WERI-Rb-1 (cell line): ENCODE data around the gene PTPN1.
"Not testable (repeated sequence)": the region's sequence is repeated elsewhere in the genome, so short reads cannot be mapped to it uniquely, and the experiment has no call there.

Experiments
- DNase-seq: peaks from one replicate; pipeline ENCODE4 v3.0.0-alpha.2; 2020
- H3K27ac ChIP-seq: fragments of 250-450 bp; sonication (Bioruptor Pico); 2 replicates; pipeline ENCODE4 v1.5.1; 2020; ENCODE audit warnings: mild to moderate bottlenecking, moderate library complexity
- H3K27me3 ChIP-seq: fragments of 250-450 bp; sonication (Bioruptor Pico); 2 replicates; pipeline ENCODE4 v1.5.1; 2021; ENCODE audit warnings: mild to moderate bottlenecking, low read depth, moderate library complexity; ENCODE audit not compliant: insufficient read depth, severe bottlenecking
- H3K36me3 ChIP-seq: fragments of 250-450 bp; sonication (Bioruptor Pico); 2 replicates; pipeline ENCODE4 v1.5.1; 2020; ENCODE audit warnings: mild to moderate bottlenecking, moderate library complexity
- H3K4me3 ChIP-seq: 2 replicates; pipeline ENCODE4 v1.5.1; 2011; ENCODE audit warnings: low read depth, mild to moderate bottlenecking, control low read depth, low read length
- H3K9me3 ChIP-seq: fragments of 250-450 bp; sonication (Bioruptor Pico); 2 replicates; pipeline ENCODE4 v1.5.1; 2021; ENCODE audit warnings: mild to moderate bottlenecking, moderate library complexity; ENCODE audit not compliant: severe bottlenecking
- CTCF ChIP-seq: IDR thresholded peaks from 2 replicates; pipeline ENCODE4 v1.5.1; 2011; ENCODE audit warnings: low read depth, mild to moderate bottlenecking, control low read depth, inconsistent platforms, low read length

PTPN1 gene

GRCh38 chr20:50506270-50506579, 4.0 kb upstream of the PTPN1 start:
- Histone ChIP-seq H3K9me3 (no peaks in the 10 kb centered on the region), H3K4me3 (no peak overlapping the region), H3K27me3 (no peaks in the 10 kb centered on the region), H3K27ac (no peak overlapping the region), H3K36me3 (peaks cover 3% of the 10 kb centered on the region; the same call in 1 of the 2 replicates)
- DNase-seq, result no peak
- peak; percentile 27; the same call in 1 of the 2 replicates for TF ChIP-seq CTCF

GRCh38 chr20:50507745-50508144, 2.4 kb upstream of the PTPN1 start:
- H3K27ac ChIP-seq, H3K4me3 ChIP-seq, H3K36me3 ChIP-seq, DNase-seq, H3K27me3 ChIP-seq, H3K9me3 ChIP-seq: not testable (repeated sequence)

- Histone ChIP-seq H3K4me3 (no peak overlapping the region), H3K9me3 (no peaks in the 10 kb centered on the region), H3K27me3 (no peaks in the 10 kb centered on the region), H3K27ac (no peak overlapping the region), H3K36me3 (peaks cover 3% of the 10 kb centered on the region; the same call in 1 of the 2 replicates)
- no peak for DNase-seq
- TF ChIP-seq CTCF, result no peak
Observed at GRCh38 chr20:50508171-50508755, 1.9 kb upstream of the PTPN1 start.

GRCh38 chr20:50510706-50511542, 741 bp downstream of the PTPN1 start:
- no peak for DNase-seq
- Histone ChIP-seq H3K36me3 (peaks cover 9% of the 10 kb centered on the region), H3K27me3 (no peaks in the 10 kb centered on the region), H3K9me3 (no peaks in the 10 kb centered on the region), H3K4me3 (peak overlapping the region; percentile 62), H3K27ac (peak overlapping the region; percentile 85)
- no peak for TF ChIP-seq CTCF

- H3K27ac ChIP-seq, result no peak overlapping the region
- DNase-seq, result no peak
- H3K9me3 ChIP-seq, result no peaks in the 10 kb centered on the region
- H3K36me3 ChIP-seq, result peaks cover 9% of the 10 kb centered on the region
- no peak for TF ChIP-seq CTCF
- H3K27me3 ChIP-seq, result no peaks in the 10 kb centered on the region
- H3K4me3 ChIP-seq, result no peak overlapping the region
Observed at GRCh38 chr20:50512323-50512722, 2.1 kb downstream of the PTPN1 start.

GRCh38 chr20:50513169-50514034, 3.2 kb downstream of the PTPN1 start:
- no peak for TF ChIP-seq CTCF
- H3K27ac ChIP-seq, result no peak overlapping the region
- H3K27me3 ChIP-seq, result no peaks in the 10 kb centered on the region
- H3K9me3 ChIP-seq, result no peaks in the 10 kb centered on the region
- H3K4me3 ChIP-seq, result no peak overlapping the region
- no peak for DNase-seq
- peaks cover 9% of the 10 kb centered on the region for H3K36me3 ChIP-seq
